Spleen (tissue), 7 donors: ENCODE measurements around the gene TSPYL6.

Experiments
- CTCF ChIP-seq, 11 experiments: fragments of 200-600 bp in 7 of 11; fragments of 450-650 bp in 4 of 11; sonication (generic) in 4 of 11; IDR thresholded peaks in 8 of 11; conservative IDR thresholded peaks in 3 of 11; 1 replicate in 7 of 11; 2 replicates in 4 of 11; pipeline versions ENCODE4 v1.4.0 to v1.8.0; 2016 to 2021; ENCODE audit warnings: antibody characterized with exemption in 11 of 11, inconsistent platforms in 4 of 11, mild to moderate bottlenecking in 1 of 11
- POLR2A ChIP-seq, 3 donors: fragments of 450-650 bp; IDR thresholded peaks; one replicate each; pipeline ENCODE4 v1.5.1; 2017; ENCODE audit warnings: antibody characterized with exemption in 3 of 3, mild to moderate bottlenecking in 1 of 3
- donor health status: DM: no; HTN: no; CAD: no; lungs with moderate emphysema.
- donor health status: DM: no; HTN: no; CAD: no.
- donor health status: DM: no; HTN: no; CAD: no.

- no peak for TF ChIP-seq CTCF (IDR thresholded peaks at IDR 0.05 in 8 of 11, conservative IDR thresholded peaks at IDR 0.05 in 3 of 11)
- no peak for TF ChIP-seq POLR2A (IDR thresholded peaks at IDR 0.05)
Measured at GRCh38 chr2:54259413-54260240, 3.6 kb upstream of the TSPYL6 start.
